Sigmoid colon (tissue), 4 donors: ENCODE data around the gene TSPAN4.
A peak's percentile ranks its signal among the peaks of the same experiment; 100 is the strongest.

Source experiments
- POLR2A ChIP-seq, 2 donors: fragments of 450-650 bp; IDR thresholded peaks; one replicate each; pipeline ENCODE4 v1.6.1; 2016; ENCODE audit warnings: antibody characterized with exemption in 2 of 2, mild to moderate bottlenecking in 2 of 2, moderate library complexity in 2 of 2
- POLR2AphosphoS5 ChIP-seq, 4 donors: sonication (generic); formaldehyde crosslinking; IDR thresholded peaks; one replicate each; pipeline ENCODE4 v1.6.1; 2017; ENCODE audit warnings: antibody characterized with exemption in 4 of 4

GRCh38 chr11:827897-828192 lies 14.8 kb upstream of the TSPAN4 start, which contains the start of gene CRACR2B:
- TF ChIP-seq POLR2A (IDR thresholded peaks at IDR 0.05) = peak in 1 of 2 donors; percentile 15
- no peak for TF ChIP-seq POLR2AphosphoS5 (IDR thresholded peaks at IDR 0.05)
